ENCODE measurements around the gene FAM83G.
A peak's percentile ranks its signal among the peaks of the same experiment; 100 is the strongest.

The FAM83G gene

DNA sequence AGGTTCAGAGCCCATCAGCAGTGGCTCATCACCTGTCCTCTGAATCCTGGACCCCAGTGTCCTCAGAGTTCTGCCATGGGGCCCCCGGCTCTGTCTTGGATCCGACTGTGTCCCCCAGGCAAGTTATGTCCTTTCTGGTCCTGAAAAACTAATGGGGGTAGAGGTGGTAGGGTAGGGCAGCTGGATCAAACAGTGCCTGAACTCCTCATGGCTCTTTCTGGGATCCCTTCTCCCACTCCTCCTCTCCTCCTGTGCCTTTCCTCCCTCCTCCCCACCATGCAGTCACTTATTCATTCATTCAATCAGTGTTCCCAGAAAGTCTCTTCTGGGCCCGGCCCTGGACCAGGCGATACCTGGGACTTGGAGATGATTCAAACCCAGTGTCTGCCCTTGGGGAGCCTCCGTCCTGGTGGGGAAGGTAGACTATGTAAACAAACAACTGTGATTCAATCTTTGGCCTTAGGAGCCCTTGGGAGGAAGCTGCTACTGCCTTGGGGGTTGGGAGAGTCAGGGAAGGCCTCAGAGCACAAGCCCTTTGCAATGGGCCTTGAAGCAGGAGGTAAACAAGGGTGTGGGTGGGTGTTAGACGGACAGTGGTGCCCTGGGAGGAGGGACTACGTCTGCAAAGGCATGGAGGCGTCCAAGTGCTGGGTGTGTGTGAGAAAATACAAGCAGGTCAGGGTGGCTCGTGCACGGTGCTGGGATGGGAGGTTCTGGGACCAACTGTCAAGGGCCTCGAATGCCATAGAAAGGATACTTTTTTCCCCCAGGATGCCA, 6.4 kb upstream of the FAM83G start:
- DNase-seq (ENCODE audit: low read depth in 1 of 2, low spot score in 1 of 2), result no peak

DNA sequence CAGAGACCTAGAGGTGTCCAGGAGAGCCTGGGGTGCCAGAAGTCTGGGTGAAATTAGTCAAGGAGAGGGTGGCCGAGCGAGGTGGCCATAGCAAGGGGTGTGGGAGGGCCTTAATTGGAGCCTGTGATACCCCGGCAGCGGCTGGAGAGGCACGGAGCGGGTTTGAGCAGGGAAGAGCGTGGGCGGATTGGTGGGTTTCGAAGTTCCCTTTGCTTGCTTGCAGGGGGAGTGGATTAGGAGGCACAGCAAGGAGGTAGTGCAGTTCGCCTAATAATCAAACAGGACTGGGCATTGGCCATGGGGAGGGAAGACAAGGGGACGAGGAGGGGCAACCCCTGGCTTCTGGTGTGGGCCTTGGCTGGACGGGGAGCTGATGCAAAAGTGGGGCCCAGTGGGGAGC, 5.4 kb upstream of the FAM83G start:
- DNase-seq (ENCODE audit: low read depth in 1 of 2, low spot score in 1 of 2), result no peak

DNA sequence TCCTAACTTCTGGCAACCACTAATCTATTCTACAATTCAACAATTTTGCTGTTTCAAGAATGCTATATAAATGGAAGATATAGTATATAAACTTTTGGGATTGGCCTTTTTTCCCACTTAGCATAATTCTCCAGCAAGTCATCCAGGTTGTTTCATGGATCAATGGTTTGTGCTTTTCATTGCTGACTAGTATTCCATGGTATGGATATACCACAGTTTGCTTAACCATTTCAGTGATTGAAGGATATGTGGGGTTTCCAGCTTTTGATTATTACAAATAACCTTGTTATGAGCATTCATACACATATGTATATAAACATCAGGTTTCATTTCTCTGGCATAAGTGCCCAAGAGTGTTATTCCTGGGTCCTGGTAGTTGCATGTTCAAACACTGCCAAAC, 2.1 kb upstream of the FAM83G start:
- no peak for DNase-seq (ENCODE audit: low read depth in 1 of 2, low spot score in 1 of 2)

DNA sequence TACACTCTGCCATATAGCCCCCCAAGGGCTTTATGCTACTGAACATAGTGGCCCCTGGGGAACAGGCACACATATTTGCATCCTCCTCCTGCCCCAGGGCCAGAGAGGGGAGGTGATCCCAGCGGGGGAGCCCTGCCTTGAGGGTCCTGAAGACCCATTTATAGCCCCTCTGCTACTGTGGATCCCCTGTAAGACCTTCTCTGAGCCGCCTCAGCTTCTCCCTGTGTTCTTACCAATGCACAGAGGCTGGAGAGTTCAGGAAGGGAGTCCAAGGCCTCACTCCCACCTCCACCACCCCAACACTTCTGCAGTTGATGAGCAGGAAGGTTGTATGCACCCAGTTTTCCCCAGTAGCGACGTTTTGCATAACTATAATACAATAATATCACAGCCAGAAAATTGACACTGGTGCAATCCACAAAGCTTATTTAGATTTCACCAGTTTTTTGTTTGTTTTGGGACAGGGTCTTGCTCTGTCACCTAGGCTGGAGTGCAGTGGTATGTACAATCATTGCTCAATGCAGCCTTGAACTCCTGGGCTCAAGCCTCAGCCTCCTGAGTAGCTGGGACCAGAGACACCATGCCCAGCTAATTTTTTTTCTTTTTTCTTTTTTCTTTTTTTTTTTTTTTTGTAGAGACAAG, 1.3 kb upstream of the FAM83G start:
- no peak for DNase-seq (ENCODE audit: low read depth in 1 of 2, low spot score in 1 of 2)

DNA sequence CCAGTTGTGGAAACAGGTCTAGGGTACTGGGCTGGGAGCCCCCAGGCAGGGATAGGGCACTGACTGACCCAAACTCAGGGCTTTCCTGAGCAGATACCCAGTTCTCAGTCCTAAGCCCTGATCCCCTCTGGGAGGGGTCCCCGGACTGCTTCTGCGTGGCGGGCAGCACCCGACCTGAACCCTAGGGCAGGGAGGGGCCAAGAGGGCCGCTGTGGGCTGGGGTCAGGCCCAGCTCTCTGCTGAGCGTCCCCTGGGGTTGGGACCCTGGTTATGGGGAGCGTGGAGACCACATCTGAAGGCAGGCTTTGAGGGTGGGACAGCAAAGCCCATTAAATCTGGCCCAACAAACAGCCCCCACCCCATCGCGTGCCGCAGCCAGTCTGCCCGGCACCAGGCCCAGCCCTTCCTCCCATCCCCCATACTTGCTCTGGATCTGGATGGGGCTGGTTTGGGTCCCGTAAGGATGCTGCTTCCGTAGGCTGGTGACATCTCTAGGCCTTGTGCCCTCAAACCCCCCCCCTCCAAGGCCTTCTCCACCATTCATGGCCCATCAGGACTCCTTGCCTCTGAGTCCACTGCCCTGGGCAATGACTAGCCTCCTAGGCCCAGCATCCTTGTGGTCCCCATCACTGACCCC, 691 bp upstream of the FAM83G start:
- DNase-seq (ENCODE audit: low read depth in 1 of 2, low spot score in 1 of 2), result no peak

DNA sequence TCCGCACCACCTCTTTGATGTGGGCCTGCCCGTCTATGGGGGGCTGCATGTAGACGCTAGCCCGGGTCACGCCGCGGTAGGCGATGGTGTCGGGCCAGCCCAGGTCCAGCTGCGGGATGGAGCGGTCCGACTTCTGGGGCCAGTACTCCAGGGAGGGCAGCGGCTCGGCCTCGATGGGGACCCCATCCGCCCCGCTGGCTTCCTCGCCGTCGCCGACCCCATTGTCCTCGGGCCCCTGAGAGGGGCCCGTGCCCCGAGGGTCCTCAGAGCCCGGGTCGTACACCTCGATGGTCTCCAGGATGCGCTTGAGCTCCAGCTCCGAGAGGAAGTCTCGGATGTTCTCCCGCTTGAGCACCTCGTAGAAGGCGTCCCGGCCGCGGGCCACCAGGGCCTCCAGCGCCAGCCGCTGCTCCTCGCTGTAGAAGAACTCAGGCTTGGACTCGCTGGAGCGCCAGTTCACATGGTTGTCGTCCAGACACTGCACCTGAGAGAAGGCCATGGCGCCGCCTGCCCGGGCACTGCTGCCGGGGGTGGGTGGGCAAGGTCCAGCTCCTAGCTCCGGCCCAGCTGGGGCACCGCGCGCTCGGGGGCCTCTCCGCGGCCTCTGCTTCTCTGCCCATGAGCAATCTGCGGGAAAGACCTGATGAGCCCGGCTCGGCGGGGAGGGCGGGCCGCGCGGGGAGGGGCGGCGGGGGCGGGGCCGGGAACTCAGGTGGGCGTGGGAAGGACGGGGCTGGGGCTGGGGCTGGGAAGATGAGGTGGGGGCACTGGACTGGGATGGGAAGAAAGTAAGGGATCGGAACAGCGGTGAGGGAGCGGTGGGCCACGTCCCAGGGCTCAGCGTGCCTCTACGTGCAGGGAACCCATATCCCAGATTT, 782 bp downstream of the FAM83G start:
- DNase-seq (ENCODE audit: low read depth in 1 of 2, low spot score in 1 of 2), result peak; percentile 15 to 25

DNA sequence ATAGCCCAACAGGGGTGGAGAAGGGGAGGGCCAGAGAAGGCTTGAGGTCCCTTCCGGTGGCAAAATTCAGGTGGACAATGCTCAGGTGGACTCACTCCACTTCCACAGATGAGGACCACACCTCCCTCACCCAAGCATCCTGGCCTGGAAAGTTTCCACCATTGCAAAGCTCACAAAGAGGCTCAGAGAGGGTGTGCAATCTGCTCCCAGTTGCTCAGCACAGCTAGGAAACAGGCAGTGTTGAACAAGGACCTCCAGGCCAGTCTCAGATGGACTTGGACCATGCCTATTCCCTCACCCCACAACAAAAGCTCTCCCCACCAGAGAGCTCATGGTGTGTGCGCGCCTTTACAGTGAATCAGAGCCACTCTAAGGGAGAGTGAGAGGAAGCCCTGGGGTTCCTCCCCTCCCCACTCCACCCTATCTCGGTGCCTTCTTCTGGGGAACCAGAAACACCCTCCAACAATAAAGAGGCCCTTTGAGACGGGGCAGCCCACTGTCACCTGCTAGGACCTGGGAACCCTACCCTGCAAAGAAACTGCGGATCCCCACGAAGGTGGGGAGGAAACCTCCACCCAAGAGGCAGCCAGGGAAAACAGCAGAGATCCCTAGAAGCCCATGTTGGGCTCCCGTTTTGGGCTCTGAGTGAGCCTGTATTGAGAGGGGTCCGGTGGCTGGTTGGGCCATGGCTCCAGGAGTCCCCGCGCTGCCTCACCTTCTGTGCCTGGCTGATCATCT, 1.6 kb downstream of the FAM83G start:
- no peak for DNase-seq (ENCODE audit: low read depth in 1 of 2, low spot score in 1 of 2)

DNA sequence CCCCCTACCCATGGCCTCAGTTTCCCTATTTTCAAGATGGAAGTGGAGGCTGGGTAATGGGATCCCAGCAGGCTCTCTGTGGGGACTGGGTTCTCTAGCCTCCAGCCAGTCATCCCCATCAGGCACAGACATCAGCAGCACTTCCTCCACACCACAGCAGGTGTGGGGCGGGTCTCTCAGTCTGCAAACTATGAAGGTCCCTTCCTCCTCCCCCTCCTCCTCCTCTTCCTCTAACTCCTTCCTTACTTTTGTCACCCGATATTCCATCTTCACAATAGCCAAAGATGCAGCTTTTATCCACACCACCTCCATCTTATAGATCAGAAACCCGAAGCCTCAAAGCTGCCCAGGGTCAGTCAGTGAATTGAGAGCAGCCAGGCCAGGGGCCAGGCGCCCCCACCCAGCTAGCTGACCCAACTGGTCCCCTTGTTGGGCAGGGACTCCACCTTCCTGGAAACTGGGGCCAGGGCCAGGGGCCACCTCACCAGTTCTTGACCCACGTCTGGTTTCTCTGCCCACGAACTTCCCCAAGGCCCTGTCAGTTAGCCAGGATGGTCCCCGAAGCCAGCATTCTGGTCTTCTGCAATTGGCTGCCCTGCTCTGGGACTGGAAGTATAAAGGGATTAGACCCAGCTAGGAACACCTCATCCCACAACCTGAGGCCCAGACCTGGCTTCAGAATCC, 2.5 kb downstream of the FAM83G start:
- no peak for DNase-seq (ENCODE audit: low read depth in 1 of 2, low spot score in 1 of 2)

DNA sequence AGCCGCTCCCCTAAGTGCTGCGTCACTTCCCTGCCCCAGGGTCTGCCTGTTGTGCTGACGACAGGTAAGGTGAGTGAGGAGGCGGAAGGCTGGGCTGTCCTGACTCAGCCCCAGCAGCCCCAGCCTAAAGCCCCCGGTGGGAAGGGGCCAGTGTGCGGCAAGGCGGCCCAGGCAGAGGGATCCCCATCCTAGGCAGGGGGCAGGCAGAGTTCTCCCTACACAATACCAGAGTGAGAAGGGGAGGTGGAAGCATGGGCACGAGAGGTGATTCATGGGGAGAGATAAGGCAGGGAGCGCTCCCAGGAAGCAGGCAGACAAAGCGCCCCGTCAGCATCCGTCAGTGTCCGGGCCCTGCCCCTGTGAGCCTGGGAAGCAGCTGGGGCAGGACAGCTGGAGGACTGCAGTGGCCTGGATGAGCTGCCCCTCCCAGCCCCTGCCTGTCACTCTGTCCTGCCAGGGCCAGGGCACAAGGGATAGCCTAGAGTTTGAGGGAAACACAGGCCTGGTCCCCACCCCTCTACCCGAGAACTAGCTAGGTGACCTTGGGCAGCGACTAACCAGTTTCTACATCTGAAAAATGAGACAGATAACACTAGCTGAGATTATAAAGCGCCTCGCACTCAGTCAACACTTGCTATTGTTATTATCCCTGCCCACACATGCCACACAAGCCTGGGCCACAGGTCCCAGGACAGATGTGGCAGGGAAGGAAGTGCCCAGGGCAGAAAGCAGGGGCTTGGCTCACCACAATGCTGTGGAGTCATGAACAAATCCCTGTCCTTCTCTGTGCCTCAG, 3.8 kb downstream of the FAM83G start:
- no peak for DNase-seq (ENCODE audit: low read depth in 1 of 2, low spot score in 1 of 2)

DNA sequence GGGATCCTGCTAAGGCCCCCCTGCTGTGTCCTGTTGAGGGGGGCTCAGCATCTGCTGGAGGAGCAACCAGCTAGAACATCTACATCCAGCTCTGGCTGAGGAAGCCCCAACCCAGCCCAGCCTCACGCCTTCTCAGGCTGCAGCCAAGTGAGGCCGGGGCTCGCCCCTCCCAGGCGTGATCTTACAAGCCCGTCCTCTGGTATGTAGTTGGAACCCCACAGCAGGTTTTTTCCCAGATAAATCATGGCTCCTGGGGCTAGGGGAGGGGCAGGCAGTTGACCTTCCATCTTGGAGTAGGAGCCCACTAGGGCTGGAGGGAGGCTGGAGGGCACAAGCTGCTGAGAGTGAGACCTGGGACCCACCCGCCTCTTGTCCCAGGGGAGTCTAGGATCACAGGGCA, 4.7 kb downstream of the FAM83G start:
- DNase-seq (ENCODE audit: low read depth in 1 of 2, low spot score in 1 of 2), result no peak

DNA sequence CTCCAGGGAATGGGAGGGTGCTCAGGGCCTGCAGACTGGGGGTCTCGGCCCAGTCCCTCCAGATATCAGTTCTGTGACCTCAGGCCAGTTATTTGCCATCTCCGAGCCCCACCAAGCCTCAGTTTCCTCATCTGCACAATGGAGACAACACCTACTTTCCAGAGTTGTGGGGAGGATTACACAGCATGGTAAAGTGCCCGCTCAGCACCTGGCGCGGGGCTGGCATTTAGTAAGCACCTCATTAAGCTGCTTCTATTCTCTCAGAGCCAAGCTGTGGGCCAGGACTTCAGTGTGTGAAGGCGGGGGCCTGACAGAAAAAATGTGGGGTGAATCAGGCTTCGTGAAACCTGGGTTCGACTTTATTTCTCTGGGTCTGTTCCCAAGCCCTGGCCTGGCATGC, 5.2 kb downstream of the FAM83G start:
- DNase-seq (ENCODE audit: low read depth in 1 of 2, low spot score in 1 of 2), result no peak

DNA sequence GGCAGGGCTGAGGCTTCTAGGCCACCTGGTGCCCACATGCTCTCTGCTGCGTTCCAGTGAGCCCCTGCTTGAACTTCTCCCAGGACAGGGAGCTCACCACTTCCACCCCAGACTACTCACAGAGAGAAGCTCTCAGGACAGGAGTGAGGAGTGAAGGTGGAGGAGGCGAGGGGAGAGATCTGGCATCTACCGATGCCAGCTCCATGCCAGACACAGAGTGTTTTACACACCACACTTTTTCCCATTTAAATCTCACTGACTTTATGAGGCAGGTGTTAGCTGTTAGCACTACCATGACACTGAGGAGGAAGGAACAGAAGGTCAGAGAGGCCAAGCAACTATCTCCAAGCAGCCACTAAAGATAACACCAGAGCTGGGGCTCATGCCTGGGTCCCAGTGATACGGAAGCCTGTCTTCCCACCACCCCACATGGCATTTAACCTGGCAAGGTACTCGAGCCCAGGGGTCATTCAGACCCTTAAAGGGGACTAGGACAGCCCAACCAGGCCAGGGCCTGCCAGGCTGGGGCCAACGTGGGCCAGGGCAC, 6.8 kb downstream of the FAM83G start:
- DNase-seq (ENCODE audit: low read depth in 1 of 2, low spot score in 1 of 2), result no peak

DNA sequence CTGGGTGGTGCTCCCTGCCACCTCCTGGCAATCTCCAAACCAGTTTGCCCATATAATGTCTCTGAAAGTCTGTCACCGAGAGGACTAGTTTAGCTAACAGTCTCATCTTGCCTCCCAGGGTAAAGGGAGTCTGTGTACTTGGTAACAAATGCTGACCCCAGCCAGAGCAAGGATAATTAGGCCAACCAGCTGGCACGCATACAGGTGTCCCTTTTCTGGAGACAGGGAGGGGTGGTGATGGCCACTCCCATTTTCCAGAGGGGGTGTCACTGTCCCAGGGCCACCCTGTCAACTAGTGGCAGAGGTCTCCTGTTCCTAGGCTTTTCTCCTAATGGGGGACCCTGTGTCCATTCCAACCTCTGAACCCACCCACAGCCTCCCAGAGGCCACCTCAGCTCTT, 8.1 kb downstream of the FAM83G start:
- DNase-seq (ENCODE audit: low read depth in 1 of 2, low spot score in 1 of 2), result no peak

DNA sequence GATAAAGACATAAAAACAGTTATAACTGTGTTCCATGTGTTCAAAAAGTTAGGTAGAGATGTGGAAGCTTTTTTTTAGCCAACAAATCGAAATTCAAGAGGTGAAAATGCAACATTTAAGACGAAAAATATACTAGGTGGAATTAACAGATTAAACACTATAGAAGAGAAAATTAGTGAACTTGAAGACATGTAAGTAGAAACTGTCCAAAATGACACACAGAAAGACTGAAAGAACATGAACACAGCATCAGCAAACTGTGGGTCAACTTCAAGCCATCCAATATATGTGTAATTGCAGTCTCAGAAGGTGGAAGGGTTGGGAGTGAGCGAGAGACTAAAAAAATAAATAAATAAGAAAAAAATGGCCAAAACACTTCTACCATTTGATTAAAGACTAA, 9.3 kb downstream of the FAM83G start:
- DNase-seq (ENCODE audit: low read depth in 1 of 2, low spot score in 1 of 2), result no peak

DNA sequence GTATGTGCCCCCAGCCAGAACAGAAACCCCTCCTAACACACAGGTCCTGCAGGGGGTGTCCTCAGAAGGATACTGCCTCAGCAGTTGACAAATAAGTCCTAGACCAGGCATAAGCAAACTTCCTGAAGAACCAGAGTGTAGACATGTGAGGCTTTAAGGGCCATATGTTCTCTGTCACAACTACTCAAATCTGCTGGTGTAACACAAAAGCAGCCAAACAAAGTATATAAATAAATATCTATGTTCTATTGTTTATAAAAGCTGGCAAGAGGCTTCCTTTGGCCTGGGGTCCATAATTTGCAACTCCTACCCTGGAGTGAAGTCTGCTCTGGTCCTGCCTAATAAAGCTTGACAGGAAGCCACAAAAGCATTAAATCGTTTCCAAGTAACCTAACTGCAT, 9.9 kb downstream of the FAM83G start:
- no peak for DNase-seq (ENCODE audit: low read depth in 1 of 2, low spot score in 1 of 2)

DNA sequence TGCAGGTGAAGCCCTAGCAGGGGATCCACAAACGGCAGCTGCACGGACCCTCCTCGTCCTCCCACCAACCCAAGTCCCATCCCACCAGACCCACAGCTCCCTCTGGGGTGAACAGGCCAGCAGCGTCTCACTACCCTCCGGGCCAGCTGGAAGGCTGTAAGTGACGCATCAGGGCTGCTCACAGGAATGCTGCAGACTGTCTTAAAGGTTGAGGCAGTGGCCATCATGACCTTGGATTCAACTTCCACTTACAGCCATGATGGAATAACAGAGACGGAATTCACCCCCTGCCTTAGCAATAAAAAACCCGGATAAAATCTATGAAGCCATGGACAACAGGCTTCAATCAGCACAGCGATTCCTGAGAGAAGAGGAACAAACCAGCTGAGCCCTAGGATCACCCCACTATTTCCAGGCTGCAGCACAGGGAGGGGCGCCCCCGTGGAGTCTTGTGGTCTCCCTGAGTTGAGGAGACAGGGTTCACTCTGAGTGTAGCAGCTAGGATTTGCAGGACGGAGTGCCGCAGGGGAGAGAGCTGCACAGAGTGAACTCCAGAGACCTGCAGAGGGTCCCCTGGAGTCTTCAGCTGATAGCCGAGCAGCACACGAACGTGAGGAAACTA, 10.5 kb downstream of the FAM83G start:
- no peak for DNase-seq (ENCODE audit: low read depth in 1 of 2, low spot score in 1 of 2)

DNA sequence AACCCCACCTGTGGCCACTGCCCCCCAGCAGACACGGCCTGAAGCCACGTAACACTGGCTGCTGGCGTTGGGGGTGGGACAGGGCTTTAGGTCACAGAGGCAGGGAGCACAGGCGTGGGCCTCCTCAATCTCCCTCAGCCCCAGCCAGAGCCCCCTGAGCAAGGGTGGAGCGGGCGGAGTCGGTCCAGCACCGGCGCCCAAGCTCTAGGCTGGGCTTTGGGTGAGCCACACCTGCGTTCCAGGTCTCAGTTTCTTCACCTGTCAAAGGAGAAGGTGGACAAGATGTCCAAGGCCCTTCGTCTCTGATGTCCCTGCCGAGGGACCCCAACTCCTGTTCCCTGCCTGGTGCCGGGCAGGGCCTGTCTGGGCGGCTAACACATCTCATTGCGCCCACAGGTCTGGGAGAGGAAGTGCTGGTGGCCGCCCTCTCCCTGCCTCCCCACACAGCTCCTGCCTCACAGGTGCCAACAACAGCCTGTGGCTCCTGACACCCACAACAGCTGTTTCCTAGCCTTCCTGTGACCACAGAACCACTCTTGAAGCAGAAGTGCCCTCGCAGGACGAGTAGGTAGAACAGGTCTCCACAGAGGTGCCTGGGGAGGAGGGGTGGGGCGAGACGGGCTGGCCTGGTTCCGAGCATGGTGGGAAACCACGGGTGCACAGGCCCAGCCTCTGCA, 12.0 kb downstream of the FAM83G start:
- DNase-seq (ENCODE audit: low read depth in 1 of 2, low spot score in 1 of 2), result no peak

Measured in activated T-helper 1 cell treated with anti-CD3 and anti-CD28 coated beads, Interleukin-2, amount 50 U/mL, for 16 hours (primary cell).